GOT3 (cell line): Measurements from ENCODE around the gene CROCC.
"Not testable (repeated sequence)": the region's sequence is repeated elsewhere in the genome, so short reads cannot be mapped to it uniquely, and the experiment has no call there.

Source experiments
- DNase-seq: peaks from one replicate; lab custom pipeline; 2025; ENCODE audit warnings: mixed read lengths; lab: John Stamatoyannopoulos, UW

The CROCC gene, protein sequence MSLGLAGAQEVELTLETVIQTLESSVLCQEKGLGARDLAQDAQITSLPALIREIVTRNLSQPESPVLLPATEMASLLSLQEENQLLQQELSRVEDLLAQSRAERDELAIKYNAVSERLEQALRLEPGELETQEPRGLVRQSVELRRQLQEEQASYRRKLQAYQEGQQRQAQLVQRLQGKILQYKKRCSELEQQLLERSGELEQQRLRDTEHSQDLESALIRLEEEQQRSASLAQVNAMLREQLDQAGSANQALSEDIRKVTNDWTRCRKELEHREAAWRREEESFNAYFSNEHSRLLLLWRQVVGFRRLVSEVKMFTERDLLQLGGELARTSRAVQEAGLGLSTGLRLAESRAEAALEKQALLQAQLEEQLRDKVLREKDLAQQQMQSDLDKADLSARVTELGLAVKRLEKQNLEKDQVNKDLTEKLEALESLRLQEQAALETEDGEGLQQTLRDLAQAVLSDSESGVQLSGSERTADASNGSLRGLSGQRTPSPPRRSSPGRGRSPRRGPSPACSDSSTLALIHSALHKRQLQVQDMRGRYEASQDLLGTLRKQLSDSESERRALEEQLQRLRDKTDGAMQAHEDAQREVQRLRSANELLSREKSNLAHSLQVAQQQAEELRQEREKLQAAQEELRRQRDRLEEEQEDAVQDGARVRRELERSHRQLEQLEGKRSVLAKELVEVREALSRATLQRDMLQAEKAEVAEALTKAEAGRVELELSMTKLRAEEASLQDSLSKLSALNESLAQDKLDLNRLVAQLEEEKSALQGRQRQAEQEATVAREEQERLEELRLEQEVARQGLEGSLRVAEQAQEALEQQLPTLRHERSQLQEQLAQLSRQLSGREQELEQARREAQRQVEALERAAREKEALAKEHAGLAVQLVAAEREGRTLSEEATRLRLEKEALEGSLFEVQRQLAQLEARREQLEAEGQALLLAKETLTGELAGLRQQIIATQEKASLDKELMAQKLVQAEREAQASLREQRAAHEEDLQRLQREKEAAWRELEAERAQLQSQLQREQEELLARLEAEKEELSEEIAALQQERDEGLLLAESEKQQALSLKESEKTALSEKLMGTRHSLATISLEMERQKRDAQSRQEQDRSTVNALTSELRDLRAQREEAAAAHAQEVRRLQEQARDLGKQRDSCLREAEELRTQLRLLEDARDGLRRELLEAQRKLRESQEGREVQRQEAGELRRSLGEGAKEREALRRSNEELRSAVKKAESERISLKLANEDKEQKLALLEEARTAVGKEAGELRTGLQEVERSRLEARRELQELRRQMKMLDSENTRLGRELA (N-terminal part only)

GRCh38 chr1:16921391-16922185, at the start of gene CROCC:
TSS of gene CROCC (plus strand) at chr1:16921931. CDS start at chr1:16922019, 88 bp downstream.
- no peak for DNase-seq

DNA sequence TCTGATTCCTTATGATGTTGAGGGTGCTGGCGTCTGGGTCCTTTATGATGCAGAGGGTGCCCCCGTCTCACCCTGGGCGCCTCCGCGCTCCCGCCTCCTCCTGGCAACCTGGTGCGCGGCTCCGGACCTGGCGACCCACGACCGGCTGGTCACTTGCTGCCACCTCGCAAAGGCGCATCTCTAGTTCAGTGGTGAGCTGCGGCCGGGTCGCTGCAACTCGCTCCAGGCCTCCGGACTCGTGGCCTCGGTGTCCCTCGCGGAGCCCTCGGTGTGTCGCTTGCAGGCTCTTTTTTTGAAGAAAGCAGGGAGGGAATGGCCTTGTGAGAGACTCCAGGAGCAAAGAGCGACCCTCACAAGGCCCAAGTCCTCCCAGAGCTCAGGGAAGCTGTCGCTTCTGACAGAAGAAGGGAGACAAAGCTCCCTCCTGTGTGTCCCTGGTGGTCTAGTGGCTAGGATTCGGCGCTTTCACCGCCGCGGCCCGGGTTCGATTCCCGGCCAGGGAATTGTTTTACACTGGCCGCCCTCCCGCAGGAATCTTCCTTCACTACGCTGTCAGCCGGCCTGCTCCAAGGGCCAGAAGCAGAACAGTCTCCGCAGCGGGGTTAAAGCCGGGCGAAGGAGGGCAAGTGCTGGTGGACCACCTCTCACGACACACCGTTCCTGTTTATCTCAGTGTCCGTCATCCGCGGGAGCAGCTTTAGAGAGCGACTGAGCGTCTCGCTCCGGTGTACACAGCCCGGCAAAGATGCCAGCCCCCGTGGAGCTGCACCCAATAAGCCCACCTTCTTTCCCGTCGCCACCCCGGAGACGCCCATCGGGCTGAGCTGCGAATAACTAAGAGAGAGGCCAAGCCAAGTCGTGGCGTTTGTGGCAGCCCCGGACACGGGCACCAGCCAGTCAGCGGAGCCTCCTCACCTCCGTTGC, 49.3 kb upstream of the CROCC start:
- not testable (repeated sequence) for DNase-seq

DNA sequence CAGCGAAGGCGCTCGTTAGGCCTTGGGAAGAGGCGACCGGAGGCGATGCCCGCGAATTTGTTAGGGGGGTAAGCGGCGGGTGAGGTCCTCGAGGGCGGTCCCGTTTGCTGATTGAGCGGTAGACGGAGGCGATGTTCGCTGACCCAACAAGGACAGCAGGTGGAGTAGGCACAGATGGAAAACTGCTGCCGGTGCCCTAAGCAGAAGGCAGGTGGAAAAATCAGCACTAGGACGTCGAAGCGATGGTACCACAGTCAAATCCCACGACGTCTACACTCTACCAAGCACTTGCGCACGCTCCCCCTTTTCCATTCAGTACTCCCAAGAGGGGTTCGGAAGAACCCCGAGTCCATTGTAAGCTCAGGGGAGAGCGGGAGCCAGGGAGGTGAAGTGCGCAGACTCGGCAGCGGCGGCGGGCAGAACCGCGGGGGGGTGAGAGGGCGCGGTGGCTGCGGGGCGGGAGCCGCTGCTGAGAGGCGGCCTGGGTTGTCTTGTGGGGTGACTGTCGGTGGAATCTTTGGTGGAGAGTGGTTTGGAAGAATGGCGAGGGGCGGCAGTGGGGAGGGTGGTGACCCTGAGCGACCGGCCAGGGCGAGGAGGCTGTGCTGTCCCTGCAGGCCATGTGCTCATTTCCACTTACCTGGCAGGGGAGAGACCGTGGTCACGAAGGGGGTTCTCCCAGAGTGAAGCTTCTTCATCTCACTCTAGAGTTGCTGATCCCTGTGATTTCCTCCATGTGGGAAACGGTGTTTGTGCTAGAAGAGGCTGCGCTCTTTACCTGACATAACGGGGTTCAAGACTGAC, 48.5 kb upstream of the CROCC start:
- DNase-seq: not testable (repeated sequence)

GRCh38 chr1:16874968-16875765, 46.6 kb upstream of the CROCC start:
- DNase-seq: not testable (repeated sequence)

DNA sequence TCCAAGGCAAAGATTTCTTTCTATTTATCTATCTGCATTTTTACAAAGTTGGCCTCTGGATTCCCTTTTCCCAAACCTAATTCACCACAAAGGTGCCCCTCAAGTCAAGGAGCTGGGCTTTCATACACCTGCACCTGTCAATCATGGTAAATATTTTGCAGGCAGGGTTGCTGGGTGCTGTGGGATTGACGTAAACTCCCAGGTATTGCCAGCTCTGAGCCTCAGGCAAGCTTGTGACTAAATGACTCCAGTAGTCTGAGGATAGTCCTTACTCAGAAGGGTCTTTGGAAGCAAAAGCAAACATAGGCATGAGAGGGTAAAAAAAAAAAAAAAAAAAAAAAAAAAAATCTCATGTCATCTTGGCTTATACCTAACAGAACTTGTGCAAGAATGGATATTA, 40.0 kb upstream of the CROCC start:
- not testable (repeated sequence) for DNase-seq

GRCh38 chr1:16882986-16883385, 38.7 kb upstream of the CROCC start:
- no peak for DNase-seq

DNA sequence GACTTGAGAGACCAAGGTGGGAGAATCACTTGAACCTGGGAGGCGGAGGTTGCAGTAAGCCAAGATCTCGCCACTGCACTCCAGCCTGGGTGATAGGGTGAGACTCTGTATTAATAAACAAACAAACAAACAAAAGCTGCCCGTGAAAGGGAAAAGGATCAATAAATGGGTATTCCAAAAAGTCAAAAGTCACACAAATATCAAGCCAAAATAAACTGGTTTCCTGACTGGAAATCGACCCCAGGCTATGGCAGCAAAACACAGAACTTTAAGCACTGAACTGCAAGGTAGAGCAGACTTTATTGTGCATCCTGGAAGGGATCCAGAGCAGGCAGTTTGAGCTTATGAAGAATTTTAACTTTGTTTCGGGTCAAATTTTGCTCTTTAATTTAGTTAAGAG, 37.2 kb upstream of the CROCC start:
- DNase-seq: not testable (repeated sequence)

DNA sequence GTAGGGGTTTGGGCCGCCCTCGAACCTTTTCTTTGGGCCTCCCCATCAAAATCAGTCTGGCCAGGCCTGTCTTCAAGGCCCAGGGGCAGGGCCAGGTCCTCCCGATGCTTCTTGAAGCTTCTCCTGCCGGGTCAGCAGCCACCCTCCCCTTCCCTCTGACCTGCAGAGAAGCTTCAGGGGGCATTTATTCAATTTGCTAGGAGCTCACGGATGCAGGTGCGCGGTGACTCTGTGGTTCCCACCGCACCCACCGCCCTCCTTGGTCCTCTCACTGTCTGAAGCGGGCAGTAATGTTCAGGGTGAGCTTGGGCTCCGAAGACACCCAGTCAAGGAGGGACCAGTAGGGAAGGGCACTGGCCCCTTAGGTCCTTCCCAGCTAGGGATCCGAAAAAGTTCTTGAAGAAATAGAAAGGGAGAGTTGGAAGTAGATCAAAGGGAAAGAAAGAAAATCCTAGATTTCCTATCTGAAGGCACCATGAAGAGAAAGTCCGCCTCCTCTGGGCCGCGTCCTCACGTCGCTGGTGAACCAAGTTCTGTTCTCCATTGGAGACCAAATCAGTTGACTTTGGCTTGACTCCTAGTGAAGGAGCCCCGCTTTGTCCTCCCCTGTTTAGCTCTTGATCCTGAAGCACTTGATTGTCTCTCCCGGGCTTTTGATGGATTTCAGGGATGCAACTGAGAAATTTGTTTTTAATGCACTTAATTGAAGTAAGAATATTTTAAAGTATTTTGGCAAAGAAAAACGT, 34.7 kb upstream of the CROCC start:
- DNase-seq: no peak

DNA sequence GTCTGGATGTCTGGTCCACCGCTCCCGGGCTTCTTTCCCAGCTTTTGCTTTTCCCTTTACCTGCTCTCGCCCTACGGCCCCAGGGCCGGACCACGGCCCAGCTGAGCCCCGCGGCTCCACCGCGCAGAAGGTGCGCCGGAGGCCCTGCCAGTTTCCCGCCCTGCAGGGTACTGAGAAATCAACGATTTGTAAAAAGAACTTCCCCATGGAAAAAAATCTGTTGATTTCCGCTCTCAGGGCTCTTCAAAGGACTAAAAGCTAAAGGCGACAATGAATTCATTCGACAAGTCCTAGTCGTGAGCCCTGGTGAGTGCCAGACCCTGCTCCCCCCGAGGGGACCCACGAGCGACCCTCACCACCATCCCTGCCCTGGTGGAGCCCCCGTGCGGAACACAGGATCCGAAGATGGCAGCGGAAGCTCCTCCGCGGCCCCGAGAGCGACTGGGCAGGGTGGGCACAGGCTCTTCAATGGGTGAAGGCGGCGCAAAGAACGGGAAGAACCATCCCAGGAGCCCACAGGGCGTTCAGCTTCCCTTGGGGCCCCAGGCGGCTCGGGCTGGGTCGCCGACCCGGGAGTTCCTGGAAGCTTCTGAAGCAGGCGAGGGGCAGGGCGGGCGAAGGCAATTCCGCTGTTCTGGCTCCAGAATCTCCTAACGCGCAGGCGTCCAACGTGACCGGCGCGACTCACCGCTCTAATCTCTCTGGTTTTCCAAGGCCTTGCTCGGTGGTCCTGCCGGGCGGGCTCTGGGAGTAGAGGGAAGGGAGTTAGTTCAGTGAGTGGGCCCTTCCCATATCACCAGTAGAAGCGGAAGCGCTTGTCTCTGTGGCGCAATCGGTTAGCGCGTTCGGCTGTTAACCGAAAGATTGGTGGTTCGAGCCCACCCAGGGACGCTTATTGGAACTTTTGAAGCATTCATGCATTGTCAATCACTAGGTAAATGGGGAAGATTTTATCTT, 32.6 kb upstream of the CROCC start:
- no peak for DNase-seq

- DNase-seq: not testable (repeated sequence)
Measured at GRCh38 chr1:16890539-16891021, 31.2 kb upstream of the CROCC start.

DNA sequence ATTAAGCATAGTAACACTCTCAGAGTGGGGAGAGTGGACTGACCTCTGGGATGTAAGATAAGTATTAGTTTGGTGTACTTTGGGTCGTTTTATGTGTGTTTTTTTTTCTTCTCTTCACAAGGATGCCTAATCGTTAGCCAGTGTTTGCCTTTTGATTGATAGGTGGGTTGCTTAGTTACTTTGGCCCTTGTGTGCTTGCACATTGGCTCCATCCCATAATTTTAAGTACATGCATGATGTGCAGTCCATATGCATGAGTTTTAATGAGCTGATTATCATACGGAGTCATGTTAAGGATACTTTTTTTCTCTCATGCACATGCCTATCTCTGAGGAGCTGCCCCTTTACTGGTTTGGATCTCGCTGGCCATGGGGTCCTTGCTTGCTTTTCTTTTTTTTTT, 30.7 kb upstream of the CROCC start:
- not testable (repeated sequence) for DNase-seq

GRCh38 chr1:16892978-16893525, 28.7 kb upstream of the CROCC start:
- not testable (repeated sequence) for DNase-seq

GRCh38 chr1:16893796-16894195, 27.9 kb upstream of the CROCC start:
- DNase-seq: not testable (repeated sequence)

DNA sequence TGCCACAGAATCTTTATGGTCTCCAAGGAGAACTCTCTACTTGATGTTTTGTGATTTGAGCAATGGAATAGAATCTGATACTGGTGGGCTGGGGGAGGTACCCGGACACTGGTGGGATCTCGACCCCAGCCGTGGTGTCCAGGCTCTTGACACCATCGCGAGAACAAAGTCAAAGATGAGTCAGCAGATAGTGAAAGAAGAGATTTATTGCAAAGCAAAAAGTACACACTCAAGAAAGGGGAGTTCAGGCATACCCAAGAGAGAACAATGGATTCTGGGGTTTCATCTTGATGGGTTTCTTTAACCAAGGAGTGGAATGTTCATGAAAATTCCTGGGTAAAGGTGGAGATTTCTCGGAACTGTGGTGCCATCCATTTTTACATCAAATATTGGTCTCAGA, 27.4 kb upstream of the CROCC start:
- DNase-seq: not testable (repeated sequence)

DNA sequence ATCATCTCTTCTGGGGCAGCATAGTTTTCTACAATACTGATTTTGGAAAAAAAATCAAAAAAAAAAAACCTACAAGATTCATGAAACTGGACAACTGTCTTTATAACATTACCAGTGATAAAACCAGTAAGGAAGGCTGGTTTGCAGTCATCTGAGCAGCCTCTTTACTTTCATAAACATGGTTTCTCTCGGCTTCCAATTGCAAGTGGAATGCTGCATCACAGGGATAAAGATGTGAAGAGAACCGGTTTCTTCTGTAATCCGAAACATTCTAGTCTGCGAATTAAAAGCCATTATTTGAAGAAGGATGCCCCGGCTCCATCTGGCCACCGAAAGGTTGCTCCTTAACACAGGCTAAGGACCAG, 26.5 kb upstream of the CROCC start:
- DNase-seq: not testable (repeated sequence)
